HG03196 (cell line): Measurements from ENCODE around the gene DMRT1.

Source experiments
- ATAC-seq: cut with Tn5 transposase; IDR thresholded peaks from one replicate; pipeline ENCODE4 v1.9.1; 2021; ENCODE audit not compliant: unreplicated experiment

Gene DMRT1

DNA sequence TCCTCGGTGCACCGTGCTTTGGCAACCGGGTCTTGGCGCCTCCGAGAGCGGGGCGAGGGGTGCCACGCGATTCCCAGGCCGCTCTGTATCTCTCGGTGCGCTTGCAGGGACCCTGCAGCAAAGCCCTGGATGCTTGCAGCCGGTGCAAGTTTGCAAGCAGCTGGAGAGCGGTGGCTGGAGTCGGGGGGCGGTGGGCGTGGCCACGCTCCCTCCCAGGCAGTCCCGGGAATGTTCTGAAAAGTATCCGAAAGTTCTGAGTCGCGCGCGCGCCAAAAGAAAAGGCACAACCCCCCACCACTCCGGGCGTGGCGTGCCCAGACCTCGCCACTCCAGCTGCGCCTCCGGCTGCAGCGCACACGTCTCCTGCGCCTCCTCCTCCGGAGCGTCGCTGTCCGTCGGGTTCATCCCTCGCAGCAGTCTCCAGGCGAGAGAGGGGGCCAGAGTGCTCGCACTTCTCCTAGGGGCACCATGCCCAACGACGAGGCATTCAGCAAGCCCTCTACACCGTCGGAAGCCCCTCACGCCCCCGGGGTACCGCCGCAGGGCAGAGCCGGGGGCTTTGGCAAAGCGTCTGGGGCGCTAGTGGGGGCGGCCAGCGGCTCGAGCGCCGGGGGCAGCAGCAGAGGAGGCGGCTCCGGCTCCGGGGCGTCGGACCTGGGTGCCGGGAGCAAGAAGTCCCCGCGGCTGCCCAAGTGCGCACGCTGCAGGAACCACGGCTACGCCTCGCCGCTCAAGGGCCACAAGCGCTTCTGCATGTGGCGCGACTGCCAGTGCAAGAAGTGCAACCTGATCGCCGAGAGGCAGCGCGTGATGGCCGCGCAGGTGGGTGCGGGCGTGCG is at the start of gene DMRT1:
TSS of gene DMRT1 (plus strand) at position 327 of the 839 bp plus-strand sequence. CDS start at position 469, 142 bp downstream.
- ATAC-seq = no peak

DNA sequence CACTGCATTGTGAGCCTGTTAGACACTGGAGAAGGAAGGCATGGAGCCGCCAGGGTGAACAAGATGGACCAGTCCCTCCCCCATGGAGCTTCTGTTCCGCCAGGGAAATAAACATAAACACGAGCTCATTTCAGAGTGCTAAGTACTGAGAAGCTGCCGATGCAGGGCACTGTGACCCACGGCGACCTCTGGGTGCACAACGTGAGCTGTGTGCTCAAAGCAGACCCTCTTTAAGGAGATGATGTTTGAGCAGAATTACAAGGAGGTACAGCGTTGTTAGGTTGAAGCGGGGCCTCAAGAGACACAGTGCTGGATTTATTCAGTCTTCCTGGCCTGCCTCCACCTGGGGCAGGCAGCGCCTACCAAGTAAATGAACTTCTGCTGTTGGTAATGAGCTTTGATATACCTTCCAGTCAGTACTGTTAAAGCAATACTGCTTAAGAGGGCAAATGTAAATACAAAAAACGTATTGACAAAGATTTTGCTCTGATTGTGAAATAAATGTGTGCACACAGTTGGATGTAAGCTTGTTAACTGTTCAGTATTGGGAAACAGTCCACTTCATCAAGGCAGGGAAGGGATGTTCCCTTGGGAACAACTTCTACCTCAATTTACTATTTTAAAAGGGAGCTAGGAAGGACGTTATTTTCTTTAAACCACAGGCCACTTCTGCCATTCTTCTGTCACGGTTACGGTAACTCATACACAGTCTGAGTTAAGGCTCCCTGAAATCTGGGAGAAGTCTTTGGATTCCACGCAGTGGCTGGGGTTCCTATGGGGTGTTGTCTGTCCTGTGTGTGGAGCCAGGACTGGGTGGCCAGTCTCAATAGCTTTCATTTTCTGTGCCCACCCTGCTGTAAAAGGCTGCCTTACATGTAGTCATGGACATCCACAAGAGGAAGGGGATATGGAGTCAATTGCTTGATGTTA is 48.9 kb upstream of the DMRT1 start:
- no peak for ATAC-seq

DNA sequence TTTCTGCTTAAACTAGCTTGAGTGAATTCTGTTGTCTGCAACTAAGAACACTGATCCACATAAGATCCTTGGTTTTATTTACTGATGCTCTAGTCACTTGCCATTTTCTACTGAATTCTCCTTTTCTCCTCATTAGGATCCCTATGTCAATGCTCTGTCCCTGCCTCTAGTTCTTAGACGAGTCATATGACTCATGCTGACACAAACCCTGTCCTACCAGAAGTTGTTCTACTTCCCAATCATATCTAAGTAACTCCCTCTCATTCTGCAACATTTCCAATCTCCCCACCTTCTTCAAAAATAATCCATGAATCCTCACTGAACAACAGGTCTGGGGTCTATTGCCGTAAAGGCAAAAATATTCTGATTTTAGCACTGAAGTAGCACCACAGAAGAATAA is 47.1 kb upstream of the DMRT1 start:
- ATAC-seq = no peak

DNA sequence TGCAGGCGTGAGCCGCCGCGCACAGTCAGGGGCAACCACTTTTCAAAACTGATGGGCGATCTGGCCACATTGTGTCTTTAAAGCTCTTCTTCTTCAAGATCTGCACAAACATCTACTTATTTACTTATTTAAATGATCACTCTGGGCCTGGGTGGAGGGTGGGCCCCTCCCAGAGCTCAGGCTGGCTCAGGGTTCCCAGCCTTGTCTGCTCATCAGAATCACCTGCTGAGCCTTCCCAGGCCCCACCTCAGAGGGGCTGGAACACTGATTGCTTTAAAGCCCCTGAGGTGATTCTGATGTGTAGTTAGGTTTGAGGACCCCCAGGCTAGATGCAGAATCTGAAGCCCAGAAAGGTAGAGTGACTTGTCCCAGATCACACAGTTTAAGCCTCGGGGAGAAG is 45.6 kb upstream of the DMRT1 start:
- ATAC-seq = no peak

DNA sequence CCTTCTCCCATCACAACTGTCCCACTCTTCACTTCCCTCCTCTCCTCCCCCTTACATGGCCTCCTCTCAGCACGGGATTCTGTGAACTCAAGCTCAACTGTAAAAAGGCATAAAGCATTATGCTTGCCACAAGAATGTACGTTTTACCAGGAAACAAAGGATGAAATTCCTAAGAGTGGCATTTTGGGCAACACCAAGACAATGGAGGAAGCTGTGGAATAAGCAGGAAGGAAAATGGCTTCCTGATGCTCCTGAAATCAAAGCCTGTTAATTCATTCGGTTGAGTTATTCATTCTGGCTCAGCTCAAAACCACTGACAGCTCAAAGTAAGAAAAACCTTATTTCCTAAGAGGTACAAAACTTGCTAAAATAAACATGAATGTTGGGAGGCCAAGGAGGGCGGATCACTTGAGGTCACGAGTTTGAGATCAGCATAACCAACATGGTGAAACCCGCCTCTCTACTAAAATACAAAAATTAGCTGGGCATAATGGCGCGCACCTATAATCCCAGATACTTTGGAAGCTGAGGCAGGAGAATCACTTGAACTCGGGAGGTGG is 40.8 kb upstream of the DMRT1 start:
- no peak for ATAC-seq

DNA sequence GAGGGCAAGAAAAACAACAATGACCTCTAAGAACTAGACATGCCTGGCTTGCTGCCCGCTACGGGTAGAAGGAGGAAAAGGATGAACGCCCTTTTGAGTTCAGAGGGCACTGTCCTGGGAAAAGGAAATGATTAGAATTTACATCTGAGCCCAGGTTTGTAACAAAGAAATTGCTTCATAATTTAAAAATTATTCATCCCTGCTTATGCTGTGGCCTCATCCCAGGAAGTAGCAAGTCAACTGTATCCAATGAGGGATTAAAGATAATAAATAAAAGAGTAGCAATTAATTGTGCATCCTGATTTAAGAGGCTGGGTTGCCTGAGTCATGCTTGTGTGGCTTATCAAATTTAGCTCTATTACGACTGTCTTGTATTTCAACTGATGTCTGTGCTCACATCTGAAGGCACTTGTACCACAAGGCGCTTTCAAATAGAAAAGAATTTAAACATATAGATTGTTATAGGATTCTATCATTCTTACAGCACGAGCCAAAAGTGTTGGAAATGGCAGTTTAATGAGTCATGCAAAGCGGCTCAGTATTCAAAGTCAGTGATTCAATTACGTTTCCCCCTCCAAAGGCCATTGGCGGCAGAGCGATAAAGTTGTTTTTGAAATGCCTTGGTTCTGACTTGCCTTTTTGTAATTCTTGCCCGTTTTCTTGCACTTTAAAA is 40.0 kb upstream of the DMRT1 start:
- ATAC-seq = no peak

DNA sequence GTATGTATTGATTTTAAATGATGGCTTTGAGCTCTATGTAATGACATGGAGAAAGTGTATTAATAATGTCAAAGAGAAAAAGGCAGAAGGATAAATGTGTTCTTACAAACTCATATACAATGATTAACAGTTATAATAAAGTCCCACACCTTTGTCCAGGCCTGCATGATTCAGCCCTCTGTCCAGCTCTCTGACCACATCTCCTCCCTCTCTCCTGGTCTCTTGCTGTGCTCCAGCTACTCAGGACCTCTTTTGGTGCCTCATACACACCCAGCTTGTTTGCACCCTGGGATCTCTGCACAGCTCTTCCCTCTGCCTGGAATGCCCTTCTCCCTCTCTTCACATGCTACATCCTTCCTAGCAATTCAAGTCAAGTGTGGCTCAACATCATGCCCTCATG is 37.5 kb upstream of the DMRT1 start:
- ATAC-seq = no peak

DNA sequence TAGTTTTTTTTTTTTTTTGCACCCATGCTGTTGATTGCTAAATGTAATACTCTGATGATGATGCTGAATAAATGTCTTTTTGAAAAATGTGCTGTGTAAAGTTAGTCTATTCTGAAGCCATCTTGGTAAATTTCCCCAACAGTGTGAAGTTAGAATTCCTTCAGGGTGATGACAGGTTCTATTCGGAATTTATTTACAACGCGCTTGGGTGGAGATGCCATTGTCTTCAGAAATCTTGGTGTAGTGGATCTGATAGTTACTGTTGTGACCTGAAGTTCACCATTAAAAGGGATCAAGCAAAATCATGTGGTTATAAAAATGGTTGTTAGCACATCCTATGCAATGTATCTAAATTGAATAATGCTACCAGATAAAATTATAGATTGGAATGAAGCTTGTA is 36.3 kb upstream of the DMRT1 start:
- no peak for ATAC-seq

DNA sequence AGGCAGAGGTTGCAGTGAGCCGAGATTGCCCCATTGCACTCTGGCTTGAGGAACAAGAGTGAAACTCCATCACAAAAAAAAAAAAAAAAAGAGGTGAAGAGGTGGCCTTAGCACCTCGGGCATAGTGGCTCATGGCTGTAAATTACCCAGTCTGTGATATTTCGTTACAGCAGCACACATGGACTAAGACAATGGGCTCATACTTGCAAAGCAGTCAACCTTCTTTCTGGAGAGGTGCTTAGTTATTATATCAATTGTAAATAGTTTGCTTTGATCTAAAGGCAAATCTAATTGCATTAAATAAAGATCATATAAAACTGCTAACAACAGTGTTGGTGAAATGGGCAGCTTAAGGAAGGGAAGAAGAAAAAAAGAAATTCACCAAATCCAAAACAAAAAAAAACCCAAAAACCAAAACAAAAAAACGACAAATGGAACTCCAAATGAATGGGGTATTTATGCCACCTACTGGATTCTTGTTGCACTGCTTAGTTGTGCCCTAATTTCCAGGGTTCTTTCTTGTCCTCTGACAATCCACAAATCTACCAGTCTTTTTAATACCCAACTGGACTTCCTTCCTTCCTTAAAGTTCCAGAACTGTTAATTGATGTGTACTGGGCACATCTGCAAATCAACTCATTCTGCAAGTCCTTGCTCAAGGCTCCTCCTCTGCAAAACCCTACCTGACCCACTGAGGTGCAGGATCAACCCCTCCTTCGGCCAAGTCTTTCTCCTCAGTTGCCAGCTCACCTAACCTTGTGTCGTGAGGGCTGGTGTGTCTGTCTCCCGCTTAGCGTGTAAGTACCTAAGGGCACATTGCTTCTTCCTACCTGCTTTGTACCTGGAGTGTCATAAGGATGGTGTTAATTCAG is 35.0 kb upstream of the DMRT1 start:
- ATAC-seq = no peak

DNA sequence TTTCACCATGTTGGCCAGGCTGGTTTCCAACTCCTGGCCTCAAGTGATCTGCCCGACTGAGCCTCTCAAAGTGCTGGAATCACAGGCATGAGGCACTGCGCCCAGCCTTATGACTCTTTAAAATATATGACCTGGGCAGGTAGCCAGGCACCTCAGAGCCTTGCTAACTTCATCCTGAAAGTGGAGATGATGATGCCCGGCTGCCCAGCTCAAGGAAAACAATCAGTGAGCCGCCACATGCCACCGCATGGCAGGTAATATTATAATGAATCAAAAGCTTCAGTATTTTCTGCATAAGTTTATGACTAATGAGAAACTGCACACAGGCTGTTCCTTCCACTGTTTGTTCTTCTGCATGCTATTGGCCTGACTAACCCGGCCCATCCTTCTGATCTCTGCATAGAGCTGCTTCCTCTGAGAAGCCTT is 30.4 kb upstream of the DMRT1 start:
- ATAC-seq = no peak

DNA sequence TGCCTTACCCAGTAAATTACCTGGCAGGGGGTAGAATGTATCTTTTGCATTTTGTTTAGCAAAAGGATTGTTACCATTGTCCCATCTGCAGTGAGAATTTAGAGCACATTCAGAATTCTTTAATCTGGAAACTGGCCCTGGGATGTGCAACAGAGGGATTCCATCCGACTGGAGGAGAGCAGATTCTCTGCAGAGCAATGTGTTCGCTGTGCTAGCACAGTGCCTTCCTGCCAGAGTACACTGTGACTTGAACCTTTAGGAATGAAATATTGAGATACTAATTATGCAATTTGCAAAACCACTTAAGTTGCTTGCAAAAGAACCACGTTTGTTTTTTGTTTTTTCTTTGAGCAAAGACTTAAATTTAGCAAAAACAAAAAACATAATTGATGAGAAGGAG is 22.5 kb upstream of the DMRT1 start:
- ATAC-seq = no peak

DNA sequence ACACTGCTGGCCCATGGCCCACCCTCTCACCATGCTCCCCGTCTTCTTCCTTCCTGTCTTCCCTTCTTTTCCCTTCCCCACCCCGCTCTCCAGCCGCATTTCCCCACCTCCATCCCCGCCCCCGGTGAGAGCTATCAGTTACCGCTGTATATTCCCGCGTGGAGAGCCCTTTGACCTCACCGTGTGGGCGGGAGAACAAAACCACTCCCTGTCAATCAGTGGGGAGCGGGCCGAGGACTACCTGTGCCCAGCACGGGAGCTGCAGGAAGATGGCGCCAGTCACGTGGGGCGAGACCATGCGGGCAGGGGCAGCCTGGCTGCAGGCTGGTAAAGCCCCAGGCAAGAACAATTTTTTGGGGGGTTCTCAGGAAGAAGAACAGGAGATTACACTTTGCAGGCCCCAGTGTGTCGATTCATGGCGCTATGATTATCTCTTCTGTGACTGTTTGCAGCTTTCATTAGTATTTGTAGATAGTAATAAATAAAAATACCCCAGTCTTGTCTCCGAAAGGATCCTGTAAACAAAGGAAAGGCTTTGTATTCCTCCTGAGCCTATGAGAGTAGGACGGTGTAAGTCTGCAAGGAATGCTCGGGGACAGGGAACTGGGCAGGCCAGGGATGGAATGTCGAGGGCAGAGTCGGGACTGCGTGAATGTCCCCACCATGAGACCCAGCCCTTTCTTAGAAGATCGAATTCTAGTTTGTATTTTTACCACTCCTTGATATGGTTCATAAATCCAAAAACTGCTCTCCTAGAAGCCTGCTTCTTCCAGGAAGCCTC is 14.8 kb upstream of the DMRT1 start:
- ATAC-seq = no peak

DNA sequence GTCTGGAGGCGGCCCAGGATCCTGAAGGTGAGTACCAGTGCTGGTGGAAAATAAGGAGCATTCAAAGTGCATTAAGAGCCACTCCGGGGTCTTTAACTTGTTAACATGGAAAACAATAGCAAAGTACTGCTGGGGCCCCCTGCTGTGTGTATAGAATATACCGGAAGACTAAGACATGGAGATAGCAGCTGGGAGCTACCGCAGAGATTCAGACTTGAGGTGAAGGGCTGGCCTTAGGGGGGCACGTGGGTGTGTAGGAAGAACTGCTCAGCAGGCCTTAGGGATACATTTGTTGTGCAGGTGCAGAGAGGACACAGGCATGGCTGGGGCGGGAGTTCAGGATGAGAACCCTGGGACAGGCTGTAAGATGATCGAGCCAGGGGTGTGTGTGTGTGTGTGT is 1.2 kb upstream of the DMRT1 start:
- ATAC-seq = no peak

DNA sequence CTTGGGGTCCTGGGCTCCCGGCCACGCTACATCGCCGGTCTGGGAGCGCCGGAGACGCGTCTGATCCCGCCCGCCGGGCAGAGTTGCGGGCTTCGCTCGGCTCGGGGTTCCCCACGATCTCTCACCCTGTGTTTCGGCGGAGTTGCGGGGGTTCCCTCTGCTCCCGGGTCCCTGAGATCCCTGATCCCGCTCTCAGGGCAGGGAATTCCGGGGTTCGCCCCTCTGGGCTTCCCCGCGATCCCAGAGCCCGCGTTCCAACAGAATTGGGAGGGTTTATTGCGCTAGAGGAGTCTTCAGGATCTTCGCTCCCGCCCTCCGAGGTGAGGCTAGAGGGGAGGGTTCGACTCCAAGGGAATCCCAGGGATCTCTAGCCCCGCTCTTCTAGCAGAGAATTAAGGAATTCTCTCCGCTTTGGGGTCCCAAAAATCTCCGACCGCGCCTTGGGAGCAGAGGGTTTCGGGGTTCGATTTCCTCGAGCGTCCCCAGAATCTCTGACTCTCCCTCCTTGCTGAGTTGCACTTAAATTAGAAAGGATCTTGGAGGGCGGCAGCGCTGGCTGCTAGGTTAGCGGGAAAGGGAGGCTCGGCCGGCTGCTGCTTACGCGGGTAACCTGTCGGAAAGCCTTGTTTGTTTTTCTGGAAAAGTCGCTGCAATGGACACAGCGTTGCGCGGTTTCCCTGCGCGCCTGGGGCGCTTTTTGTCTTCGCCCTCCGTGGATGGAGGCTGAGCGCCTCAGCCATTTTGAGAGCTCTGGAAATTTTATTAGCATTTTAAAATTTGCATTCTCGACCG is 1.3 kb downstream of the DMRT1 start:
- no peak for ATAC-seq

DNA sequence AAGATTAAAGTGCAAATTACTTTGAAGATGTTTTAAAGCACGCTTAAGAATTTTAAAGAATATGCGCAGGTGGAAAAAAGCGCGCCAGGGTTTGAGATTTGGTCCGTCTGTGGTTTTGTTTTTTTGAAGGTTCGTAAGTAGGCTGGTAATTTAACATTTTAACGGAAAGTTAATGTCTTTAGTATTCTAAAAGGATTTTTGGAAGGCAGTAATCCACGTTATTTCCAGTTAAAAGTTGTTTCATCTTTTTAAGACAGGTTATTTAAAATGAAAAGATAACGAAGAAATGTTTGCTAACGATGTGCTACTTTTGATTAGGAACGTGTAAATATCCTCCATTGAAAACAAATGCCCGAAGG is 1.9 kb downstream of the DMRT1 start:
- no peak for ATAC-seq

DNA sequence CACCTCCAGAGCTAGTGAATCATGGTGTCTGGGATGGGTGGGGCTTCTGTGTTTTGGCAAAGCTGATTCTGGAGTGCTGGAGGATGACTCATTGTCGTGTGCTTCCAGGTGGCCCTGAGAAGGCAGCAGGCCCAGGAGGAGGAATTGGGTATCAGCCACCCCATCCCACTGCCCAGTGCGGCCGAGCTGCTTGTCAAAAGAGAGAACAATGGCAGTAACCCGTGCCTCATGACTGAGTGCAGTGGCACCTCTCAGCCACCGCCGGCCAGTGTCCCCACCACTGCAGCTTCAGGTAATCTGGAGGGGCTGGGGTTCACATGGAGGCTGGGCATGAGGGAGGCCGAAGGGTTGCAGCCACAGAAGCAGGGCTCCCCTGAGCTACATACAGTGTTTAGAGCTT is 5.4 kb downstream of the DMRT1 start:
- ATAC-seq = no peak

DNA sequence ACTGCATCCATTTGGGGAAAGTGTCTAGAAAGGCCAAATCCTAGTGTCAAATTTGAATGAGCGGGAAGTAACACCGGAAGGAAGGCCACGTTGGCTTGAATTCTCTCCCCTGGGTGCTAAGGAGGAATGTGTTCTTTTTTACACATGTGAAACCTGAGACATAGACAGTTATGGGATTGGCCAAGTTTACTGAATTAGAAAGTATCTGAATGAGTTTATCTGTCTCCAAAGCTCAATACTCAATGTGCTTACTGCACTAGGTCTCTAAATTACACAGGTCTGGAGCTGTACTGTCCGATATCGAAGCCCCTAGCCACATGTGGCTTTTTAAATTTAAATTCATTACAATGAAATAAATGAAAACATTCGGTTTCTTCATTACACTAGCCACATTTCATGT is 6.0 kb downstream of the DMRT1 start:
- ATAC-seq = no peak

DNA sequence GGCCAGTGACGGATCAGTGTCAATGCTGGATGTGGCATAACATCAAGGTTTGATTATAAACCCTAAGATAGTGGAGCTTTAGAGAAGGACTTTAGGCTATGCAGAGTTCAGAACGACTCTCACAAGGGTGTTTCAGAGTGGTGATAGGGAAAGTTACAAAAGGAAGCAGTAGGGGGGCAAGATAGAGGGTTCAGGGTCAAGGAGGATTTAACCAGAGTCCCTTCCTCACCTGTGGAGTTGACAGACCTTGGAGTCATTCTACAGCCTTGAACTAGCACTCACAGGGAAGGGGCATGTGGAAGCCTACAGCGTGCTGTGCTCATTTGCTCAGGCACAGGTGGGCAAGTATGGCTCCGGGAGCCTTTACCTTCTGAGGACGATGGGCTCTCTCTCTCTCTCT is 7.9 kb downstream of the DMRT1 start:
- ATAC-seq = no peak

DNA sequence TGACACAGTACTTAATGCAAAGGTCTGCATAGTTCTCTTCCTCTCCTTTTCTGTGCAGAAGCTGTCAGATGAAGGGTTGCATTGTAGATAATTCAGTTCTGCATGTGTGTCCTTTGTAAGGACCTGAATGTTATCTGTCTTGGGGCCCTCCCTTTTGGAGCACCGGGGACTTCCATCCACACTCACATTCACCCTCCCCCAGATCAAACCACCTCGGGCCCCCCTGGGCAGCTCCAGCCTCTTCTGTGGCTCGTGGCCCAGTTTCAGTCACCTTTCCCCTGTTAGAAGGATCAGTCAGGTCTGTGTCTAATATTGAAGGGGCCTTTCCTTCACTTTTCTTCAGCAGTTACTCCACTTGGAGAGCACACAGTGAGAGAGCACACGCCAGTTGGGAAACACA is 11.0 kb downstream of the DMRT1 start:
- ATAC-seq = no peak
